Mucosa of gallbladder (tissue), 1 donor: ENCODE measurements around the gene C16orf54. TPM values are rescaled to one million over a fixed set of nuclear protein-coding genes. Genes with fewer than 3 reads are reported as not detected.
A peak's percentile ranks its signal among the peaks of the same experiment; 100 is the strongest.
"Not testable (repeated sequence)": the region's sequence is repeated elsewhere in the genome, so short reads cannot be mapped to it uniquely, and the experiment has no call there.

Source experiments
- DNase-seq: peaks from one replicate; pipeline ENCODE4 v3.0.0-alpha.2; 2020; ENCODE audit warnings: low spot score
- total RNA-seq: library from RNA; stranded (reverse); gene quantifications from one replicate; pipeline ENCODE4 v1.2.1, GENCODE V29; 2021
- donor health status: DM: no; HTN: no; CAD: no.

Gene C16orf54
- total RNA-seq, 1 donor from 2014 or later, result 3.0 TPM

DNA sequence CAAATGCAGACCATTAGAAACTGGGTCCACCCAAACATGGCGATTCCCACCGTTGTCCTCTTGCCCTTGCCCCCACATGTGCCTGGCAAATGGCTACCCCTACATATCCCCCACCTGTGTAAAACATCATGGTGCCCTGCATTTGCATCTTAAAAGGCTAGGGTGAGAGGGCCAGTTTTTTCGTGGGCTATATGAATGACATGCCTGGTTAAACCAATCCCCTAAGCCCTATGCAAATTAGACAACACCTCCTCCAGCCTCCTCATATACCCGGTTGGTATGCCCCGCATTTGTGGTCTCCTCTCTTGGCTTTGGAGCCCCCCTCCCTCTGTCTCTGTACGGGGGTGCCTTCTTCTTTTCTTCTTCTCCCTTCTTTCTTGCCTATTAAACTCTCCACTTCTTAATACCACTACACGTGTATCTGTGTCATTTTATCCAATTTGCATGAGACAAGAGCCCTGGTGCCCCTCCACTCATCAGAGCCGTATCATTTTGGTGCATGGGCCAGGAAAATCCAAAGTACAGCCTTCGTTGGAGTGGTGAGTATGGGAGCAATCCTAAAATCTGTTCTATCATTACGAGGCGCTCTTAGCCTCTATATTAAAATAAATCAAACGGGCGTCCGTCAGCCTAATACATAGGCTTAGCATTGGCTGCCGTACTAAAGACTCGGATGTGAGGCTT lies 36.7 kb downstream of the C16orf54 start:
- DNase-seq, result no peak

DNA sequence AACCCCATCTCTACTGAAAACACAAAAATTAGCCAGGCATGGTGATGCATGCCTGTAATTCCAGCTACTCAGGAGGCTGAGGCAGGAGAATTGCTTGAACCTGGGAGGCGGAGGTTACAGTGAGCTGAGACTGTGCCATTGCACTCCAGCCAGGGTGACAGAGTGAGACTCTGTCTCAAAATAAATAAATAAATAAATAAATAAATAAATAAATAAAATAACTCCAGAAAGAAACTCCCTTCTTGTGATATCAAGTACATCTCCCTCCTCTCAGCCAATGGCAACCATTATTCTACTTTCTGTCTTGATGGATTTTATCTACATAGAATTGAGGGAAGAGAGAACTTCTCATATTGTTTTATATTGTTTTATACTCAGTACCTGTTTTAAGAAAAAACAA lies 38.6 kb downstream of the C16orf54 start:
- not testable (repeated sequence) for DNase-seq

DNA sequence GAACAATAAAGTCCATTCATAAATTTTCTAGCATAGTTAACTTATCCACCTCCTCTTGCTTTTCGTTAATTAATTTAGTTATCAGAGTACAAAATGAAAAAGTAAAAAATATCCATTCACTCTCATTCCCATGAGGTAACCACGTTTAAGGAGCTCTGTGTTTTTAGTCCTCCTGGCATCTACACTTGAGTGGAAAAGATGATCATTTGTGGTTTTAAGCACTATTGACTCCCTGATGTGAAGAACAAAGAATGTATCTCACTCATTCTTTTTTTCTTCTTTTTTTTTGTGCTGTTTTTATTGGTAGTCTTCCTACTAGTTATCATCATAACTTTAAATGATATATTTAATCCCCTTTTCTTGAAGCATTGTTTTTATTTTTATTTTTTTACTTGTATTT lies 40.8 kb downstream of the C16orf54 start:
- no peak for DNase-seq

DNA sequence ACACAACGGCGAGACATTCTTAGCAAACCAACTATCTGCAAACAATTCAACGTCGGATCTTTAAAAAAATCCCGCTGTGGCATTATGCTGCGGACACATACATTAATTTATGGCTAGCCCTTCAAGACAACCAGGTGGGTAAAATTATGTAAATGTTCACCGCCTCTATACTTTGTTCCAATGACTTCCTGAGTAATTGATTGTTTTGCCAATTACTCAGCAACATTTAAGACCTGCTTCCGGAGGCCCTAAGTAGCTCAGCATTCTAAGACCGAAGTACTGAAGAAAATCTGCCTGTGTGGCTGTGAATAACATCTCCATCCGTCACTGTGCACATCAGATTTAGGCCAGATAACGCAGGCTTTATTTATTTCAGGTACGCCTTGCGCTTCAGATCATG lies 43.5 kb downstream of the C16orf54 start:
- no peak for DNase-seq

DNA sequence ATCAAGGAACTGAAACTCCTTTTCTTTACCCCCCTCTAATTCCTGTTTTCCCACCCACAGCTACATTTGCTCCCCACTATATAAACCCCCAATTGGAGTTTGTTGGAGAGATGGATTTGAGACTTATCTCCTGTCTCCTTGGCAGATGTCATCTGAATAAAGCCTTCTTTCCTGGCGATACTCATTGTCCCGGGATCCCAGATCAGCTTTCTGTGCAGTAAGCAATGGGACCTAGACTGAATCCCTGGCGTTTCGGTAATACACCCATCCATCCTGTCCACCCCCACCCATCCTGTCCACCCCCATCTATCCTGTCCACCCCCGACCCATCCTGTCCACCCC lies 44.6 kb downstream of the C16orf54 start:
- DNase-seq, result no peak

DNA sequence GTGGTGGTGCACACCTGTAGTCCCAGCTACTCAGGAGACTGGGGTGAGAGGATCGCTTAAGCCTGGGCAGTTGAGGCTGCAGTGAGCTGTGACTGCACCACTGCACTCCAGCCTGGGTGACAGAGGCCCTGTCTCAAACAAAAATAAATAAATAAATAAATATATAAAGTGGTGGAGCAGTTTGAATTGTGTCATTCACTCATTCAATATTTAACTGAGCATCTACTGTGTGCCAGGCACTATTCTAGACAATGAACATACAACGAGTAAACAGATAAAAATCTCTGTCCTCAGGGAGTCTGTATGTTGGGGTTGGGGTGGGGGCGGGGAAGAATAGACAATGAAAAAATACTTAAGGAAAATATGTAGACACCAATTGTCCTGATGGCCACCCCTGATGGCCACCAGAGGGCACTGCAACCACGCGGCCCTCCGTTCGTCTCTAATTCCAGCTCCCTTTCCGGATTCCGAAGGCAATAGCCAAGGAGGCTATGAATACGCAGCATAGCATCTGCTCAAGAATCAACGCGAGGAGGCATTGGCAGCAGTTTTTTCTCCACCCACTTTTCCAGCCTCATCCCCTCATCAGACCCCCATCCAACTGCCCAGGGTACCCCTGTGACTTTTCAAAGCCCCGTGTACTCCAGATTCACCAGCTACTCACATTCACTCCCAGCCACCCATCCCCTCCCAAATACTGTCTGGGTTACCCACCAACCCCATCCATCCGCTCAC lies 45.4 kb downstream of the C16orf54 start:
- DNase-seq, result peak; percentile 82

DNA sequence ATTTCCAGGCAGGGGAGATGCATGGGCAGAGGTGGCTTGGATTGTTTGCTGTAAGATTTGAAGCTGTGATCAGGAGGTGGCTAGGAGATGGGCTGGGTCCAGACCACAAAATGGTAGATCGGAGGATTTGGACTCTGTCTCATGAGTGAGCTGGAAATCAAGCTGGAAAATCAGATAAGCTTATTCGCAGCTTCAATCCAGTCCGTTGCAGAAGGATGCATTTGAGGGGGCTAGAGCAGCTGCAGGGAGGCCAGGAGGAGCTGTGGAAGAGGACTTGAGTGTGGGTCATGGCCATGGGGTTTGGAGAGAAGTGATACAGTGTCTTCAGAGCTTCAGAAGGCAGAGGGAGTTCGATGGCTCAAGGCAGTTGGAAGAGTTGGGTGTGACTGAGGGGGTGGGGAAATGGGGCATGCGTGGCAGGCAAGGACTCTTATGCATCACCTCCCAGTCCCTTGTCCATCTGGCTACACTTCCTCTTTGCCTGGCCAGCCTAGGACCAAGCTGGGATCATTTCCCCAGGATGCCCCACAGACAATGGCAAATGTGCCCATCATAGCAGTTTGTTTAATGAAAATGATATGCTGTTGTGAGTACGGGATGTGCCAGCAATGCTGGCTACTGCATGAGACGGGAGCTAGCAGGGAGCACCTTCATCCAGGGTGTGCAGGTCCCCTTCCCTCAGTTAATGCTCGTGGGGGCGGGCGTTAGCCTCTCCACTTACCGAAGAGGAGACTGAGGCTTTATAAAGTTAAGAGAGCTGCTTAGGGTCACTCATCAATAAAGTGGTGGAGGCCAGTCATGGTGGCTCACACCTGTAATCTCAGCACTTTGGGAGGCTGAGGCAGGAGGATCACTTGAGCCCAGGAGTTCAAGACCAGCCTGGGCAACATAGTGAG lies 46.2 kb downstream of the C16orf54 start:
- no peak for DNase-seq

DNA sequence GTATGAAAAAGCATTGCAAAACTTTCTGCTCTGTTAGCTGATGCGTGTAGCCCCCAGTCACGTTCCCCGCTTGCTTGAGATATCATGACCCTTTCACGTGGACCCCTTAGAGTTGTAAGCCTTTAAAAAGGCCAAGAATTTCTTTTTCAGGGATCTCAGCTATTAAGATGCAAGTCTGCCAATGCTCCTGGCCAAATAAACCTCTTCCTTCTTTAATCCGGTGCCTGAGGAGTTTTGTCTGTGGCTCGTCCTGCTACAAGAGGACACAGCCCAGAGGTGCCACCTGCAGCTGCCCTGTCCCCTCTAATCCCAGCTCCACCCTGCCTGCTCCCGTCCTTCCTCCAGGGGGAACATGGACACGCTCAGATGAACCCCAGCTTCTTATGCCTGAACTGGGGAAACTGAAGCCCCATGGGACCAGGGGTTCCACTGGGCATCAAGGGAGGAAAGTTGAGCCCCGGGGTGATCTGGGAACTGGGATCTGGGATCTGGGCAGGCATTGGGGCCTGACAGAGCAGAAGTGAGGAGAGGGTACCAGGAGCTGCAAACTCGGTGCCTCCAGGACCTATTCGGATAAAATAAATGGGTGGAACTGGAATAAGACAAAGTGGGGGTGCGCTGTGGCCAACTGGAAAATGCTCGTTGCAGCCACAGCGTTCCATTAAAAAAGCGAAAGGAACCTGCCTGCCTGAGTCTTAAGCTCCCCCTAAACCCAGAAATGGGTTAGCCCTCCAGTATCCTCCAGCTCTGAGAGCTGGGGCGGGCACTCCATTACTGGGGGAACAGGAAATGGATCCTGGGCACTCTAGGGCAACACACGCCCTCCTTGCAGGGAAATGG lies 47.1 kb downstream of the C16orf54 start:
- DNase-seq, result no peak

DNA sequence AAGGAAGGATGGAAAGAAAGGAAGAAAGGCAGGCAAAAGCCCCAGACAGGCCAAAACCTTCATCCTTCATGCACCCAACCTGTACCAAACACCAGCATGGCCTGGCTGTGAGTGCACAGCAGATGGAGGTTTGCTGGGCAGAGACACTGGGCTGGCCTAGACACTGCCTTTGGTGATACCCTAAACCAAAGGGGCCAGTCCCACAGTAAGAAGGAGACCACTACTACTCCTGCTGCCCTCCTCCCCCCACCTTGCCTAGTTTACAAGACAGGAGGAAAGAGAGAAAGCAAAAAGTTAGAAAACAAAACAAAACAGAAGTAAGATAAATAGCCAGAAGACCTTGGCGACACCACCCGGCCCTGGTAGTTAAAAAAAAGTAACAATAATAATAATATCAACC lies 47.7 kb downstream of the C16orf54 start:
- no peak for DNase-seq

DNA sequence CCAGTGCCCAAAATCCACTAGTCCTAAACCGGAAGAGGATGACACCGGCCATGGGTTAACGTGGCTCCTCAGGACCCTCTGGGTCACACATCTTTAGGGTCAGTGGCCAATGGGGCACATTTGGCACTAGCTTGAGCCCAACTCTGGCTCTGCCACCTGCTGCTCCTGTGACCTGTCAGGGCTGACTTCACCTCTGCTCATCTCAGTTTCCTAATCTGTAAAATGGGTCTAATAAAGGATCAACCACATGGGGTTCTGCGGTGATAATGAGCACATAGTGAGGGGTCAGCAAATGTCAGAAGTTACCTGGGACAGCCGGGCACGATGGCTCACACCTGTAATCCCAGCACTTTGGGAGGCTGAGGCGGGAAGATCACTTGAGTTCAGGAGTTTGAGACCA lies 48.4 kb downstream of the C16orf54 start:
- DNase-seq, result no peak

DNA sequence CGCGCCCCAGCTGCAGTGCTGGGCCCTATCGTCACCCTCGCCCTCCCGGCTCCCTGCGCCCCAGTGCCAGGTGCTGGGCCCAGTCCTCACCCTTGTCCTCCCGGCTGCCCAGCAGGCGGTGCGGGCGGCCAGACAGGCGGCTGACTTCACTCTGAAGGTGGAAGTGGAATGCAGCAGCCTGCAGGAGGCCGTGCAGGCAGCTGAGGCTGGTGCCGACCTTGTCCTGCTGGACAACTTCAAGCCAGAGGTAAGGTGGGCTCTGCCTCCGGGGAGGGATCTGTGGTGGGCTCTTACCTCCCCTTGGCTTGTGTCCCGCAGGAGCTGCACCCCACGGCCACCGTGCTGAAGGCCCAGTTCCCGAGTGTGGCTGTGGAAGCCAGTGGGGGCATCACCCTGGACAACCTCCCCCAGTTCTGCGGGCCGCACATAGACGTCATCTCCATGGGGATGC lies 48.9 kb downstream of the C16orf54 start:
- no peak for DNase-seq

DNA sequence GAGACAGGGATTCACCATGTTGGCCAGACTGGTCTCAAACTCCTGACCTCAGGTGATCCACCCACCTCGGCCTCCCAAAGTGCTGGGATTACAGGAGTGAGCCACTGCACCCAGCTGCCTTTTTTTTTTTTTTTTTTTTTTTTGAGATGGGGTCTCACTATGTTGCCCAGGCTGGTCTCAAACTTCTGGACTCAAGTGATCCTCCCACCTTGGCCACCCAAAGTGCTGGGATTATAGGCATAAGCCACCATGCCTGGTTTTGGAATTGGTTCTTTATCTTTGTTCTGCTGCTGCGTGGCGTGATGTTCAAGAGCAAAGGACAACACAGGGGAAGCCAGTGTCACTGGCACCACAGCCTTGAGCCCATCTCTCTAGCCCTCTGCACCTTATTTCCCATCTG lies 50.1 kb downstream of the C16orf54 start:
- not testable (repeated sequence) for DNase-seq

DNA sequence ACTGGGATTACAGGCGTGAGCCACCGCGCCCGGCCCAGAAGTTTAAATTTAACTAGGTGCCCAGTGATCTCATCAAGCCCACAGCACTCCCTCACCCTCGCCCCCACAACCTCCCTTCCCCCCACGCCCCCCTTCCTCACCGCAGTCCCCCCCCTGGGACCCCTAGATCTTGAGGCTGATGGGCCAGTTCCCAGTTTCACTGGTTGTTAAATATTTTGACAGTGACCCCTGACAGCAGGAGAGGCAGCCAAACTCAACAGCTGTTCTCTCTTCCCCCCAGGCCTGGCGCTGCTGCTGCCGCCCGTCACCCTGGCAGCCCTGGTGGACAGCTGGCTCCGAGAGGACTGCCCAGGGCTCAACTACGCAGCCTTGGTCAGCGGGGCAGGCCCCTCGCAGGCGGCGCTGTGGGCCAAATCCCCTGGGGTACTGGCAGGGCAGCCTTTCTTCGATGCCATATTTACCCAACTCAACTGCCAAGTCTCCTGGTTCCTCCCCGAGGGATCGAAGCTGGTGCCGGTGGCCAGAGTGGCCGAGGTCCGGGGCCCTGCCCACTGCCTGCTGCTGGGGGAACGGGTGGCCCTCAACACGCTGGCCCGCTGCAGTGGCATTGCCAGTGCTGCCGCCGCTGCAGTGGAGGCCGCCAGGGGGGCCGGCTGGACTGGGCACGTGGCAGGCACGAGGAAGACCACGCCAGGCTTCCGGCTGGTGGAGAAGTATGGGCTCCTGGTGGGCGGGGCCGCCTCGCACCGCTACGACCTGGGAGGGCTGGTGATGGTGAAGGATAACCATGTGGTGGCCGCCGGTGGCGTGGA lies 51.2 kb downstream of the C16orf54 start:
- DNase-seq, result no peak

DNA sequence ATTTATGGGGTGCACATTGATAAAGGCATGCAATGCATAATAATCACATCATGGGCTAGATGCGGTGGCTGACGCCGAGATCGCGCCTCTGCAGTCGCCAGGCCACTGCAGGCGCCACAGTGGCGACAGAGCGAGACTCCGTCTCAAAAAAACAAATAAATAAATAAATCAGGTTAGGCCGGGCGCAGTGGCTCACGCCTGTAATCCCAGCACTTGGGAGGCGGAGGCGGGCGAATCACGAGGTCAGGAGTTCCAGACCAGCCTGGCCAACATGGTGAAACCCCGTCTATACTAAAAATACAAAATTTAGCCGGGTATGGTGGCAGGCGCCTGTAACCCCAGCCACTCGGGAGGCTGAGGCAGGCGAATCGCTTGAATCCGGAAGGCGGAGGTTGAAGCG lies 53.2 kb downstream of the C16orf54 start:
- DNase-seq, result not testable (repeated sequence)

Other genes with a start within 250 kb of the C16orf54 start
- 47.4 TPM for gene NPIPB12, start 239.6 kb downstream of the C16orf54 start, total RNA-seq
- gene SPN, start 82.7 kb downstream of the C16orf54 start, total RNA-seq, result 9.0 TPM
- gene QPRT, start 66.8 kb downstream of the C16orf54 start, total RNA-seq, result 17.2 TPM
- not detected for gene ZG16, start 32.3 kb upstream of the C16orf54 start, total RNA-seq
- gene KIF22, start 44.8 kb upstream of the C16orf54 start, total RNA-seq, result 21.6 TPM
- gene MAZ, start 60.5 kb upstream of the C16orf54 start, total RNA-seq, result 192 TPM
- gene PRRT2, start 66.2 kb upstream of the C16orf54 start, total RNA-seq, result 20.8 TPM
- gene PAGR1, start 70.2 kb upstream of the C16orf54 start, total RNA-seq, result 38.9 TPM
- 253 TPM for gene MVP, start 74.5 kb upstream of the C16orf54 start, total RNA-seq
- 110 TPM for gene CDIPT, start 117.2 kb upstream of the C16orf54 start, total RNA-seq
- 113 TPM for gene SEZ6L2, start 153.6 kb upstream of the C16orf54 start, total RNA-seq
- 94.5 TPM for gene ASPHD1, start 154.5 kb upstream of the C16orf54 start, total RNA-seq
- 28.4 TPM for gene KCTD13, start 180.2 kb upstream of the C16orf54 start, total RNA-seq
- 167 TPM for gene TMEM219, start 216.1 kb upstream of the C16orf54 start, total RNA-seq
- gene TAOK2, start 227.9 kb upstream of the C16orf54 start, total RNA-seq, result 67.3 TPM
- gene HIRIP3, start 249.6 kb upstream of the C16orf54 start, total RNA-seq, result 16.3 TPM